Hematopoietic multipotent progenitor cell treated with erythropoietin and hydrocortisone succinate and interleukin-3 and kit ligand, for 4 days (in vitro differentiated cells): ENCODE data around the gene MYO15A.
A peak's percentile ranks its signal among the peaks of the same experiment; 100 is the strongest.

Experiments
- DNase-seq: peaks from one replicate; pipeline ENCODE4 v3.0.0-alpha.2; 2015

The MYO15A gene

GRCh38 chr17:18159551-18160120 is 51.1 kb downstream of the MYO15A start:
- no peak for DNase-seq

DNA sequence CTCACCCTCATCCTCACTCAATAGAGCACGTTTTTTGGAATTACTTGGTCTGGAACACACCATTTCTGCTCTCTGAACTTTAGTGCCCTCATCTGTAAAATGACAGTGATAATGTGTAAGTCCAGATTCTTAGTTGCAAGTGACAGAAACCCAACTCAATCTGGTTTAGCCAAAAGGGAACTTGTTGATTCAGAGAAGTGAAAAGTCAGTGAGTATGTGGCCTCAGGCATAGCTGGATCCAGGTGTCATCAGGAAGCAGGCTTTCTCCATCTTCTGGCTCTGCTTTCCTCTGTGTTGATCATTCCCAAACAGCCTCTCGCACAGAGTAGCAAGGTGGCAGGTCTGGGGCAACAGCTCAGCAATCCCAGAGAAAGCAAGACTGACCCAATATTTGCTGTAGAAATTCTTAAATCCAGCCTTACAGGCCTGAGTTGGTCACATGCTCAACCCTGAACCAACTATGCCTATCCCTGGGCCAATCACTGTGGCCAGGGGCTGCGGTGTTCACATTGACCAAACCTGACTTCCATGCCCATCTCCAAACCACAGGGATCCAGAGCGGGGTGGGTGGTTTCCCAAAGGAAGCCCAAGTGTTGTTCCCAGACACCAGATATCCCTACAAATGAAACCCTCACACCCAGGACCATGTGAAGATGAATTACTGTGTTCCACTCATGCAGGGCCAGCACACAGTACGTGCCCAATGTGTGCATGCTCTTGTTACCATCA is 51.7 kb downstream of the MYO15A start:
- DNase-seq = no peak

DNA sequence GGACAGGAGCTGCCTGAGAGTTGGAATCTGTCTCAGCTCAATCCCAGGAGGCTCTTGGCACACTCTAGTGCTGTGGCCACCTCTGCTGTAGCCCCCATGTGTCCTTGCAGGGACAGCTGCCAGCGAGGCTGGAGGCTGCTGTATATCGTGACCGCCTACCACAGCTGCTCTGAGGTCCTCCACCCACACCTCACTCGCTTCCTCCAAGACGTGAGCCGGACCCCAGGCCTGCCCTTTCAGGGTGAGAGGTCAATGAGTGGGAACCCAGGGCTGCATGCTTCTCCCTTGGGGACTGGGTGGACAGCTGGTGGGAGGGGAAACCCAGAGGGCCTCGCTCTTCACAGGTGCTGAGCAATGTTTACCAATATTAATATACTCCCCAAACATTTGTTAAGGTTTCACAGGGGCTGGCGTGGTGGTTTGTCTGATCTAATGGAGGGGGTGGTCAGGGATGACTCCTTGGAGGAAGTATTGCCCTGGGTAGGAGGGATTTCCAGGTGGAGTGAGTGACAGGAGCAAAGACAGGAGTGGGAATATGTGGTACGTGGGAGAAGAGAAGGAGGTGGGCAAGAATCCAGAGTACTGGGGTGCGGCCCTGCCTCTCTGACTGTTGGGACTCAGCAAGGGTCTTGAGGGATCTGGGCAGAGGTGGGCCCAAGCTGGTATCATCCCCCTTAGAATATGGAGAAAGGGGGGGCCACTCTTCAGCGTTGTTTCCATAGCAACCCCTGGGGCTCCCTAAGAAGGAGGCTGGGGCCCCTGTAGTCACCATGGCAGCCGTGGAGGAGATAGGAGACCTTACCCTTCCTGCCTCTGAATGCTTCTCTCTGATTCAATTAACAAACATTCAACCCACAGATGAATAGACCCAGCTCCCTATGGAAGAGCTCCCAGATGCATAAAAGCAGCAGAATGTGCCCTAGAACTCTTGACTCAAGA is 52.9 kb downstream of the MYO15A start:
- no peak for DNase-seq

DNA sequence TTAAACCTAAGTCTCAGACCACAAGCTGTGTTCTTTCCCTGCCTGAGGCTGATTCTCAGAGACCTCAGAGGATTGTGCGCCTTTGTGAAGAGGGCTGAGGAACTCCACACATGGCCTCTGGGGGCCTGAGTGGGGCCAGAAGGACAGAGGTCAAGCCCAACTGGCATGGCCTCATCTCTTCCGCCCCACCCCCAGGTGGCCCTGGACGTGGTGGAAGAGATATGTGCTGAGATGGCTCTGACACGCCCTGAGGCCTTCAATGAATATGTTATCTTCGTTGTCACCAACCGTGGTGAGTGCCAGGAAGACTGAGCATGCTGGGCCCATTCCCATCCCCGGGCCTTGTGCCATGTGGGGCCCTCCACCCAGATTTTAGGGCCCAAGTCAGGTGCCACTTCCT is 55.0 kb downstream of the MYO15A start:
- peak; percentile 32 for DNase-seq

DNA sequence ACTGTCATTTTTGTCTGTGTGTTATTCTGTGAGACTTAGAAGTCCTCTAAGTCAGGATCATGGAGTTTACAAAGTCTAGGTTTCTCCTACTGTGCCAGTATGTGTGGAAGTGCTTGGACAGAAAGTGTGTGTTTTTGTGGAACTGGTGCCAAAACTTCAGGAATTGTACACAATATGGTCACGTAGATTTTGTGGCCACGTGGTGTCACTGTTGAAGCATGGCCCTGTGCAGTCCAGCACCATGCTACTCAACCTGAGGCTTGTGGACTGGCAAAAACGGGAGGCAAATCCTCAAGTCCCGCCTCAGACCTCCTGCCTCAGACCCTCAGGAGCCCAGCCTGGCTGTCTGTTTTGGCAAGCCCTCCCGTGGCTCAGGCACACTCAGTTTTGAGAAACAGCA is 58.3 kb downstream of the MYO15A start:
- DNase-seq = no peak

DNA sequence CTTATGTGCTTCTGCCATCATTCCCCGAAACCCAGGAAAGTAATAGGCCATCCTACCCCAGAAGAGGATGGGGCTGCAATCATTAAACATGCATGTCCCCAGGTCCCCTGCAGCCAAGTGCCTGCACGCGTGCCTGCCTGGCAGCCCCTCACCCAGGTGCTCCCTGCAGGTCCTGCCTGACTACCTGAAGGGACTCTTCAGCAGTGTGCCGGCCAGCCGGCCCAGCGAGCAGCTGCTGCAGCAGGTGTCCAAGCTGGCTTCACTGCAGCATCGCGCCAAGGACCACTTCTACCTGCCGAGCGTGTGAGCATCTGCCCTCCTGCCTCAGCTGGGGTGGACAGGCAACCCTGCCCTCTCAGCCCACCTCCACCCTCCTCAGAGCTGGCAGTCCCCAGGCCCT is 58.9 kb downstream of the MYO15A start:
- DNase-seq = no peak

- DNase-seq = no peak
Observed at GRCh38 chr17:18172531-18173278, 64.1 kb downstream of the MYO15A start.

GRCh38 chr17:18173740-18174139 is 65.2 kb downstream of the MYO15A start:
- DNase-seq = no peak

- peak; percentile 64 for DNase-seq
Observed at GRCh38 chr17:18176176-18176575, 67.6 kb downstream of the MYO15A start.

DNA sequence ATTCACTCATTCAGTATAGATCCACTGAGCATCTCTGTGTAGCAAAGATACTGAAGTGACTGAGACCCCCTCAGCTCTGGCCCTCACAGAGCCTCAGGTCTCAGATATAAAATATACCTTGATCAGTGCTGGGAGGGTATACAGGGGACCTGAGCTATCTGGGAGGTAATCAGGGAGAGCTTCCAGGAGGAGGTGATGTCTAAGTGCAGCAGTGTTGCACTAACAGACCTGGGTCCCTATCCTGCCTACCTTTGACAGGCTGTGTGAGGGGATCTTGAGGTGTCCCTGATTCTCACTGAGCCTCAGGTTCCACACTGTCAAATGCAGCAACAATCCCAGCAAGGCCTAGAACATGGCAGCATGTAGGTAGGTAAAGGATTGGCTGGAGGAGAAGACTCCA is 68.6 kb downstream of the MYO15A start:
- DNase-seq = no peak

DNA sequence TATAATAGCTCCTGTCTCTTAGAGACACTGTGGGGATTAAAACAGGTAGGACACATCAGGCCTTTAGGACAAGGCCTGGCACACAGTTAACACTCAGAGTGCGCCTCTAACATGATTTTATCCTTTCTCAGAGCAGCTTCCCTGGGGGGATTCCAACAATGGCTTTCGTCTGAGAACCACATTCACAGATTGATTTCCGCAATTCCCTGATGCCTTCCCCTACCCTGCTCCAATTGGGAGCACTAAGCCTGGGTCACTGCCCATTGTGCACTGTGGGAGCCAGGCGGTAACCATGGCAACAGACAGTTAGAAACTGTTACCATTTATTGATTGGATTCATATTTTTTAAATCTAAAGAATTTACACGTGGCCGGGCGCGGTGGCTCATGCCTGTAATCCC is 69.2 kb downstream of the MYO15A start:
- DNase-seq = no peak

- DNase-seq = no peak
Observed at GRCh38 chr17:18179196-18179595, 70.6 kb downstream of the MYO15A start.

- DNase-seq = no peak
Observed at GRCh38 chr17:18179804-18180203, 71.2 kb downstream of the MYO15A start.

DNA sequence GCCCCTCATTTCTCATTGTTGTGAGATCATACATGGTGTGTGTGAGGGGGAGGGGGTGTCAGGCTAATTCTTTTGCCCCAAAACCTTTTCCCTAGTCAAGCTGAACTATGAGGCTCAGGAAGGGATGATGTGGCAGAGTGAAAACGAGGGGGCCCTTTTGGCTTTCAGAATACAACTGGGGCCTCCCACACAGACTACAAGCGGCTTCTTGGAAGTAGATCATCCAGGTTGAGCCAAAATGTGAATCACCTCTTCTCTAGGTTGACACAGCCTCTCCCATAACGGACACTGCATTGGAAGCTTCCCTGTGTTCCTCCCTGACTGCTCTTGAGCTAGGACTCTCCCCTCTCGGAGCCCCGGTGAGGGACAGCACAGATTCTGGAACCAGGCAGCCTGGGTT is 72.8 kb downstream of the MYO15A start:
- DNase-seq = no peak

DNA sequence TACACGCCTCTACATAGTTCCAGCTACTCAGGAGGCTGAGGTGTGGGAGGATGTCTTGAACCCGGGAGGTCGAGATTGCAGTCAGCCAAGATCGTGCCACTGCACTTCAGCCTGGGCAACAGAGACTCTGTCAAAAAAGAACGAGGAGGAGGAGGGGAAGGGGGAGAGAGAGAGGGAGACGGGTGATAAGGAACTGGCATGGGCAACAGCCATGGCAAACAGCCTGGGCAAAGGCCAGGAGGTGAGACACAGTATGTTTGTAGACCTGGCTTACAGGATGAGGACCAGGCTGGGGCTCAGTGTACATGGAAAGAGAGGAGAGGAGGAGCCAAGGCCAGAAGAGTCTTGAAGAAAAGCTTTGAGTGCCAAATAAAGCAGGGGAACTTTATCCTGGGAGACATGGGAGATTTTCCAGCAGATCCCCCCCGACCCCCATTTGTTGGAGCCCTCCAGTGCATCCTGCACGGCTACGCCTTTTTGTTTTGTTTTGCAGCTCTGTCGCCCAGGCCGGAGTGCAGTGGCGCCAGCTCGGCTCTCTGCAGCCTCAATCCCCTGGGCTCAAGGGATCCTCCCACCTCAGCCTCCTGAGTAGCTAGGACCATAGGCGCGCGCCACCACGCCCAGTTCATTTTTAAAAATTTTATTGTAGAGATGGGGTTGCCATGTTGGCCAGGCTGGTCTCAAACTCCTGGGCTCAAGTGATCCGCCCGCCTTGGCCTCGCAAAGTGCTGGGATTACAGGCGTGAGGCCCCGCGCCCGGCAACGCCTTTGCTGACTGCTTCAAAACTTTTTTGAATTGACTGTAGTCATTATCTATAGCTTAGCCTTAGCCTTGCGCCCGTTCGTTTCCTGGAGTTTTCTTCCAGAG is 73.8 kb downstream of the MYO15A start:
- peak; percentile 39 for DNase-seq

DNA sequence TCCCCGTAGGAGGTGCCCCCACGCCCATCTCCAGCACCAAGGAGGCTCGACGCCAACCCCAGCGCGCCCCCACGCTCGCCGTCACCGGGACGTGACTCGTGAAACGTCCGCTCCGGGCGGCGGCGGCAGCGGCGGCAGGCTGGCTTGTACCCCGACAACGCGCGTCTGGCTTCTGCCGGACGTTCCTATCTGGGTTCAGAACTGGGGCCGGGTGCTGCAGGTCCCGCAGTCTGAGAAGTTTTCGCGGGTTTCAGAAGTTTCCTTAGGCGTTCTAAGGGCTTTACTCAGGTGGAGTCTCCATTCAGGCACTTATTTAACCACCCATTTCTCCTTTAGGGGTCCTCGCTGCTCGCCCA is 74.4 kb downstream of the MYO15A start:
- DNase-seq = peak; percentile 93

DNA sequence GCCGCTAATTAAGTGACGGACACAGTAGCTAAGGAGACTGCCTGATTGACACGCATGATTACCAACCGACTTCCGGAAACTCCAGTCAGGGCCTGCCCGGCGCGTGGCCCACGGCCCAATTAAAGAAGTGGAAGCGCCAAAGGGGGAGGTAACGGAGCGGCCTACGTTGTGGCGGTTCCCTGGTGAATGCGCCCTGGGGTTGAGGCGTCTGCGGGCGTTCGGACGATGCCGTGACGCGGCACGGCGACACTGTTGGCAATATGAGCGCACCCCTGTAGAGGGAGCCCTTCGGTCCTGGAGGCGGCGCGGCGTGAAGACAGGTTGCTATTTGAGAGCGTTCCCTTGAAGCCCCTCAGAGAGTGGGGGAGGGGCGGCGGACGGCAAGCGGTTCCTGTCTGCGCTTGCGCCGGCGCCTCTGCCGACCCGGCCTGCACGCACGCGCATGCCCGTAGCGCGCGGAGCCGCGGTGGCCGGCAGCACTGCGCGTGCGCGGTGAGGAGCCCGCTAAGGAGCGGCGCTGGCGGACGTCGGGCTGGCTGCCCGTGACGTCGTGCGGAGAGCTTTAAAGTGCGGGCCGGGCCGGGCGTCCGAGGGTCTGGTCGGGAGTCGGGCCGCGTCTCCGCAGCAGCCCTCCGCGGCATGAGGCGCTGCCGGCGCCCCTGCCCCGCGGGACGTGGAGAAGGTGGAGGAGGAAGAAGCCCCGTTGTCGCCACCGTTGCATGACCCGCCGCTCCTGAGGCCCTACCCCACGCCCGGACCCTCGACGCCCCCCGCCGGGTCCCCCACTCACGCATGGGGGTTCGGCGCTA is 75.0 kb downstream of the MYO15A start, which contains the start of gene ALKBH5:
TSS of gene ALKBH5 (plus strand) at position 495 of the 809 bp plus-strand sequence. CDS start 416 bp downstream, outside the sequence.
- peak; percentile 100 for DNase-seq

DNA sequence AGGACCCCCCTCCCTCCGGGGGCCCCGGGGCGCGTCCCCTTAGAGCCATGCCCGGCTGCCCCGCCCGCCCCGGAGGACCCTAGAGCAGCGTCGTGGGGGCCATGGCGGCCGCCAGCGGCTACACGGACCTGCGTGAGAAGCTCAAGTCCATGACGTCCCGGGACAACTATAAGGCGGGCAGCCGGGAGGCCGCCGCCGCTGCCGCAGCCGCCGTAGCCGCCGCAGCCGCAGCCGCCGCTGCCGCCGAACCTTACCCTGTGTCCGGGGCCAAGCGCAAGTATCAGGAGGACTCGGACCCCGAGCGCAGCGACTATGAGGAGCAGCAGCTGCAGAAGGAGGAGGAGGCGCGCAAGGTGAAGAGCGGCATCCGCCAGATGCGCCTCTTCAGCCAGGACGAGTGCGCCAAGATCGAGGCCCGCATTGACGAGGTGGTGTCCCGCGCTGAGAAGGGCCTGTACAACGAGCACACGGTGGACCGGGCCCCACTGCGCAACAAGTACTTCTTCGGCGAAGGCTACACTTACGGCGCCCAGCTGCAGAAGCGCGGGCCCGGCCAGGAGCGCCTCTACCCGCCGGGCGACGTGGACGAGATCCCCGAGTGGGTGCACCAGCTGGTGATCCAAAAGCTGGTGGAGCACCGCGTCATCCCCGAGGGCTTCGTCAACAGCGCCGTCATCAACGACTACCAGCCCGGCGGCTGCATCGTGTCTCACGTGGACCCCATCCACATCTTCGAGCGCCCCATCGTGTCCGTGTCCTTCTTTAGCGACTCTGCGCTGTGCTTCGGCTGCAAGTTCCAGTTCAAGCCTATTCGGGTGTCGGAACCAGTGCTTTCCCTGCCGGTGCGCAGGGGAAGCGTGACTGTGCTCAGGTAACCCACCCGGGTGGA is 75.8 kb downstream of the MYO15A start:
- DNase-seq = peak; percentile 70

- DNase-seq = peak; percentile 18
Observed at GRCh38 chr17:18185391-18185790, 76.8 kb downstream of the MYO15A start.
